ENCODE data around the gene ASCL5. TPM values are rescaled to one million over a fixed set of nuclear protein-coding genes. Genes with fewer than 3 reads are reported as not detected.

The ASCL5 gene
- total RNA-seq, 5 donors from 2014 or later (not counting 1 experiment from before 2014, with no cell fraction given): 0.19 to 0.49 (median 0.26) TPM; not detected in 2

GRCh38 chr1:201114245-201115131, 12.5 kb downstream of the ASCL5 start:
- POLR2A ChIA-PET: interaction anchor here (0.6 kb wide), 7 partner anchors 27 to 175 kb away, joined by 3 to 6 read pairs (median 4); no protein-coding TSS in a partner anchor
- DNase-seq (peak; percentile 44 to 82 (median 61)), ATAC-seq (replicated peaks in 1 of 4) (peak; percentile 87 to 89 (median 89))
- CTCF ChIA-PET: interaction anchor here (0.7 to 1.8 kb wide), 12 partner anchors 8 to 590 kb away, joined by 3 to 10 read pairs (median 5); partner anchors contain the start of gene TMEM9 (in 1 of the 2)
- H3K27ac ChIP-seq (ENCODE audit: low read length): peak overlapping the region; percentile 16
- peak overlapping the region; percentile 71 to 84 for H3K4me3 ChIP-seq (ENCODE audit: control insufficient read depth in 1 of 2, extremely low read depth in 1 of 2, low read length in 1 of 2)
- H3K9me3 ChIP-seq: no peaks in the 10 kb centered on the region
- Mint-ChIP-seq H3K27me3 (no peaks in the 10 kb centered on the region), H3K36me3 (no peaks in the 10 kb centered on the region), H3K4me1 (peaks cover 4 to 21% (median 20%) of the 10 kb centered on the region in 3 donors), H3K9me3 (no peaks in the 10 kb centered on the region), H3K27ac (peak overlapping the region; percentile 83 to 90), H3K4me3 (peak overlapping the region; percentile 84 to 90 (median 88))
- H3K27me3 ChIP-seq (replicated peaks in 1 of 2; ENCODE audit: control insufficient read depth in 2 of 2, extremely low read depth in 1 of 2, insufficient read depth in 2 of 2, low read length in 1 of 2): peaks cover 2 to 12% of the 10 kb centered on the region in 2 experiments
- peaks cover 3 to 22% of the 10 kb centered on the region in 2 experiments for H3K4me1 ChIP-seq (ENCODE audit: control insufficient read depth in 1 of 2, extremely low read depth in 1 of 2, insufficient read depth in 2 of 2, low read length in 2 of 2)
- H3K36me3 ChIP-seq (ENCODE audit: control insufficient read depth in 2 of 2, extremely low read depth in 1 of 2, insufficient read depth in 1 of 2, low read length in 1 of 2): no peaks in the 10 kb centered on the region
- 2% methylated on average over 87 of the region's 88 CpGs for WGBS (ENCODE audit: insufficient coverage)

GRCh38 chr1:201113451-201114244, 13.3 kb downstream of the ASCL5 start:
- H3K4me1 Mint-ChIP-seq: peaks cover 0 to 19% (median 14%) of the 10 kb centered on the region in 3 donors
- H3K36me3 Mint-ChIP-seq: no peaks in the 10 kb centered on the region
- ChIA-PET CTCF (interaction anchor here (0.5 to 1.8 kb wide), 13 partner anchors 9 to 591 kb away, joined by 3 to 10 read pairs (median 5); partner anchors contain the start of gene TMEM9 (in 1 of the 2)), POLR2A (interaction anchor here (0.5 to 0.6 kb wide), 6 partner anchors 27 to 847 kb away, joined by 3 to 7 read pairs (median 6); no protein-coding TSS in a partner anchor)
- peak in 2 of 4 experiments; percentile 0 to 2 for ATAC-seq (replicated peaks in 1 of 4)
- no peak for DNase-seq
- H3K9me3 Mint-ChIP-seq: no peaks in the 10 kb centered on the region
- H3K4me3 Mint-ChIP-seq: peak overlapping the region; percentile 84 to 90 (median 88)
- Histone ChIP-seq H3K4me3 (ENCODE audit: control insufficient read depth in 1 of 2, extremely low read depth in 1 of 2, low read length in 1 of 2) (peak overlapping the region; percentile 71 to 84), H3K27ac (ENCODE audit: low read length) (peak overlapping the region; percentile 16), H3K4me1 (ENCODE audit: control insufficient read depth in 1 of 2, extremely low read depth in 1 of 2, insufficient read depth in 2 of 2, low read length in 2 of 2) (peaks cover 3 to 18% of the 10 kb centered on the region in 2 experiments), H3K36me3 (ENCODE audit: control insufficient read depth in 2 of 2, extremely low read depth in 1 of 2, insufficient read depth in 1 of 2, low read length in 1 of 2) (no peaks in the 10 kb centered on the region), H3K9me3 (no peaks in the 10 kb centered on the region), H3K27me3 (replicated peaks in 1 of 2; ENCODE audit: control insufficient read depth in 2 of 2, extremely low read depth in 1 of 2, insufficient read depth in 2 of 2, low read length in 1 of 2) (peaks cover 2 to 12% of the 10 kb centered on the region in 2 experiments)
- H3K27ac Mint-ChIP-seq: peak overlapping the region; percentile 62 to 63
- H3K27me3 Mint-ChIP-seq: no peaks in the 10 kb centered on the region
- 50% methylated on average over 2 of the region's 17 CpGs for WGBS (ENCODE audit: insufficient coverage)

- Histone ChIP-seq H3K9me3 (no peaks in the 10 kb centered on the region), H3K4me3 (ENCODE audit: control insufficient read depth in 1 of 2, extremely low read depth in 1 of 2, low read length in 1 of 2) (no peak overlapping the region), H3K27ac (ENCODE audit: low read length) (no peak overlapping the region), H3K4me1 (ENCODE audit: control insufficient read depth in 1 of 2, extremely low read depth in 1 of 2, insufficient read depth in 2 of 2, low read length in 2 of 2) (peaks cover 3 to 18% of the 10 kb centered on the region in 2 experiments), H3K27me3 (replicated peaks in 1 of 2; ENCODE audit: control insufficient read depth in 2 of 2, extremely low read depth in 1 of 2, insufficient read depth in 2 of 2, low read length in 1 of 2) (peaks cover 2 to 12% of the 10 kb centered on the region in 2 experiments), H3K36me3 (ENCODE audit: control insufficient read depth in 2 of 2, extremely low read depth in 1 of 2, insufficient read depth in 1 of 2, low read length in 1 of 2) (no peaks in the 10 kb centered on the region)
- Mint-ChIP-seq H3K36me3 (no peaks in the 10 kb centered on the region), H3K4me3 (peak overlapping the region in 2 of 3 donors; percentile 49 to 90), H3K27ac (peak overlapping the region; percentile 22 to 59), H3K27me3 (no peaks in the 10 kb centered on the region), H3K4me1 (peaks cover 0 to 19% (median 14%) of the 10 kb centered on the region in 3 donors), H3K9me3 (no peaks in the 10 kb centered on the region)
- ChIA-PET POLR2A (no interaction called here), CTCF (interaction anchor here (0.7 to 1.8 kb wide), 2 partner anchors 140 to 147 kb away, joined by 5 read pairs; no protein-coding TSS in a partner anchor)
- ATAC-seq (replicated peaks in 1 of 4) (no peak), DNase-seq (no peak)
- no CpG with 5 or more reads among the region's 3 CpGs for WGBS (ENCODE audit: insufficient coverage)
These were observed 14.1 kb downstream of the ASCL5 start for GRCh38 chr1:201112926-201113325.

GRCh38 chr1:201112173-201112731, 14.7 kb downstream of the ASCL5 start, which contains the start of gene CACNA1S:
Gene CACNA1S (minus strand): TSS chr1:201112426. CDS start chr1:201112339, 87 bp downstream.
- H3K9me3 ChIP-seq: no peaks in the 10 kb centered on the region
- POLR2A ChIA-PET: no interaction called here
- CTCF ChIA-PET: interaction anchor here in 1 of 2 donors (0.7 kb wide), 1 partner anchor 510 kb away, joined by 3 read pairs; no protein-coding TSS in a partner anchor
- no peaks in the 10 kb centered on the region for H3K36me3 ChIP-seq (ENCODE audit: control insufficient read depth in 2 of 2, extremely low read depth in 1 of 2, insufficient read depth in 1 of 2, low read length in 1 of 2)
- no peaks in the 10 kb centered on the region for H3K9me3 Mint-ChIP-seq
- H3K27me3 ChIP-seq (replicated peaks in 1 of 2; ENCODE audit: control insufficient read depth in 2 of 2, extremely low read depth in 1 of 2, insufficient read depth in 2 of 2, low read length in 1 of 2): peaks cover 0 to 12% of the 10 kb centered on the region in 2 experiments
- peak within 1 kb of the TSS; percentile 22 to 59 for H3K27ac Mint-ChIP-seq
- no peaks in the 10 kb centered on the region for H3K27me3 Mint-ChIP-seq
- WGBS (ENCODE audit: insufficient coverage): 90% methylated on average over 4 of the region's 9 CpGs
- ATAC-seq (replicated peaks in 1 of 4) (no peak), DNase-seq (peak in 1 of 35 experiments; percentile 2)
- no peak within 1 kb of the TSS for H3K27ac ChIP-seq (ENCODE audit: low read length)
- H3K4me3 ChIP-seq (ENCODE audit: control insufficient read depth in 1 of 2, extremely low read depth in 1 of 2, low read length in 1 of 2): no peak within 1 kb of the TSS
- H3K4me1 ChIP-seq (ENCODE audit: control insufficient read depth in 1 of 2, extremely low read depth in 1 of 2, insufficient read depth in 2 of 2, low read length in 2 of 2): peaks cover 3 to 18% of the 10 kb centered on the region in 2 experiments
- H3K36me3 Mint-ChIP-seq: no peaks in the 10 kb centered on the region
- H3K4me3 Mint-ChIP-seq: peak within 1 kb of the TSS in 2 of 3 donors; percentile 49 to 90
- peaks cover 0 to 19% (median 14%) of the 10 kb centered on the region in 3 donors for H3K4me1 Mint-ChIP-seq

GRCh38 chr1:201111672-201112071, 15.3 kb downstream of the ASCL5 start:
- ChIA-PET POLR2A (no interaction called here), CTCF (interaction anchor here in 1 of 2 donors (0.7 to 1.0 kb wide), 3 partner anchors 7 to 509 kb away, joined by 3 to 8 read pairs (median 3); no protein-coding TSS in a partner anchor)
- Mint-ChIP-seq H3K27me3 (no peaks in the 10 kb centered on the region), H3K4me1 (peaks cover 0 to 19% (median 14%) of the 10 kb centered on the region in 3 donors), H3K4me3 (no peak overlapping the region), H3K9me3 (no peaks in the 10 kb centered on the region), H3K36me3 (no peaks in the 10 kb centered on the region), H3K27ac (no peak overlapping the region)
- Histone ChIP-seq H3K4me3 (ENCODE audit: control insufficient read depth in 1 of 2, extremely low read depth in 1 of 2, low read length in 1 of 2) (no peak overlapping the region), H3K4me1 (ENCODE audit: control insufficient read depth in 1 of 2, extremely low read depth in 1 of 2, insufficient read depth in 2 of 2, low read length in 2 of 2) (peaks cover 3 to 18% of the 10 kb centered on the region in 2 experiments), H3K27me3 (replicated peaks in 1 of 2; ENCODE audit: control insufficient read depth in 2 of 2, extremely low read depth in 1 of 2, insufficient read depth in 2 of 2, low read length in 1 of 2) (peaks cover 0 to 12% of the 10 kb centered on the region in 2 experiments), H3K27ac (ENCODE audit: low read length) (no peak overlapping the region), H3K9me3 (no peaks in the 10 kb centered on the region), H3K36me3 (ENCODE audit: control insufficient read depth in 2 of 2, extremely low read depth in 1 of 2, insufficient read depth in 1 of 2, low read length in 1 of 2) (no peaks in the 10 kb centered on the region)
- no peak for ATAC-seq (replicated peaks in 1 of 4)
- WGBS (ENCODE audit: insufficient coverage): 80% methylated on average over 1 of the region's 3 CpGs
- DNase-seq: no peak
